K562 (cell line): ENCODE measurements around the gene CTNNA3.

Experiments
- HNRNPL ChIP-seq: fragments of 200-400 bp; formaldehyde crosslinking; IDR thresholded peaks from 2 replicates; pipeline ENCODE4 v1.6.1; 2017; ENCODE audit warnings: low read depth, mild to moderate bottlenecking, low read length
- HOXB6 ChIP-seq: fragments of 250-450 bp; sonication (Bioruptor Pico); IDR thresholded peaks from 2 replicates; pipeline ENCODE4 v1.5.1; 2022; ENCODE audit warnings: mild to moderate bottlenecking, borderline replicate concordance
- POLR2AphosphoS5 ChIP-seq: IDR thresholded peaks from 2 replicates; pipeline ENCODE4 v1.6.1; 2011; ENCODE audit warnings: mild to moderate bottlenecking, low read depth, low read length, moderate library complexity; ENCODE audit not compliant: control insufficient read depth, insufficient read depth
- TF ChIP-seq, protein P1 (sequence below), 3 experiments: IDR thresholded peaks in 2 of 3; conservative IDR thresholded peaks in 1 of 3; 2 replicates each; pipeline ENCODE4 v1.5.1; 2011 to 2012; ENCODE audit warnings: low read length in 3 of 3, mild to moderate bottlenecking in 3 of 3, control low read depth in 2 of 3, improper control_type of control experiment in 1 of 3, inconsistent platforms in 1 of 3, low read depth in 1 of 3, mixed read lengths in 1 of 3, moderate library complexity in 1 of 3; ENCODE audit not compliant: insufficient read depth in 2 of 3

DNA sequence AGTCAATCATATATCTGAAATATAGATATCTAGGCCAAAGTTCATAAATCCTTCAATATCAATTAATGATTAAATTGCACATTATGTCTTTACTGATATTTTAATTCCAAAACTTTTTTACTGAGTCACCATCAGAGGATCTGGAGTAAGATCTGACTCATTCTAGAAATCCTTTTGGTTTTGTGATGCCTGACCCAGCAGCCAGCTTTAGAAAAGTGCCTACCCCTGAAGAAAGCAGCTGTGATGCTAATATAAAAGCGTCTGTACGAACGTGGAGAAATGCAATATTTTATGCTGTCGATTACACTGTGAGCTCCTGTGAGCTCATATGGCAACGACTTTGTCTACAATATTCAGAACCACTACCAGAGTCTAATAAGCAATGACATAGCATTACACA is 912.7 kb downstream of the CTNNA3 start:
- TF ChIP-seq, protein P1, sequence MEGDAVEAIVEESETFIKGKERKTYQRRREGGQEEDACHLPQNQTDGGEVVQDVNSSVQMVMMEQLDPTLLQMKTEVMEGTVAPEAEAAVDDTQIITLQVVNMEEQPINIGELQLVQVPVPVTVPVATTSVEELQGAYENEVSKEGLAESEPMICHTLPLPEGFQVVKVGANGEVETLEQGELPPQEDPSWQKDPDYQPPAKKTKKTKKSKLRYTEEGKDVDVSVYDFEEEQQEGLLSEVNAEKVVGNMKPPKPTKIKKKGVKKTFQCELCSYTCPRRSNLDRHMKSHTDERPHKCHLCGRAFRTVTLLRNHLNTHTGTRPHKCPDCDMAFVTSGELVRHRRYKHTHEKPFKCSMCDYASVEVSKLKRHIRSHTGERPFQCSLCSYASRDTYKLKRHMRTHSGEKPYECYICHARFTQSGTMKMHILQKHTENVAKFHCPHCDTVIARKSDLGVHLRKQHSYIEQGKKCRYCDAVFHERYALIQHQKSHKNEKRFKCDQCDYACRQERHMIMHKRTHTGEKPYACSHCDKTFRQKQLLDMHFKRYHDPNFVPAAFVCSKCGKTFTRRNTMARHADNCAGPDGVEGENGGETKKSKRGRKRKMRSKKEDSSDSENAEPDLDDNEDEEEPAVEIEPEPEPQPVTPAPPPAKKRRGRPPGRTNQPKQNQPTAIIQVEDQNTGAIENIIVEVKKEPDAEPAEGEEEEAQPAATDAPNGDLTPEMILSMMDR (IDR thresholded peaks at IDR 0.05 in 2 of 3, conservative IDR thresholded peaks at IDR 0.05 in 1 of 3; ENCODE audit: insufficient read depth in 2 of 3, low read depth in 1 of 3, low read length in 3 of 3), result no peak
- TF ChIP-seq HOXB6 (CRISPR knock-in tag) (no peak), HNRNPL (no peak), POLR2AphosphoS5 (no peak)
